Hepatic stellate cell (primary cell): ENCODE data around the gene CPPED1.
A peak's percentile ranks its signal among the peaks of the same experiment; 100 is the strongest.
"Not testable (repeated sequence)": the region's sequence is repeated elsewhere in the genome, so short reads cannot be mapped to it uniquely, and the experiment has no call there.

Experiments used
- DNase-seq: peaks from one replicate; pipeline ENCODE4 v3.0.0; 2011; ENCODE audit warnings: low spot score

CPPED1 gene, protein sequence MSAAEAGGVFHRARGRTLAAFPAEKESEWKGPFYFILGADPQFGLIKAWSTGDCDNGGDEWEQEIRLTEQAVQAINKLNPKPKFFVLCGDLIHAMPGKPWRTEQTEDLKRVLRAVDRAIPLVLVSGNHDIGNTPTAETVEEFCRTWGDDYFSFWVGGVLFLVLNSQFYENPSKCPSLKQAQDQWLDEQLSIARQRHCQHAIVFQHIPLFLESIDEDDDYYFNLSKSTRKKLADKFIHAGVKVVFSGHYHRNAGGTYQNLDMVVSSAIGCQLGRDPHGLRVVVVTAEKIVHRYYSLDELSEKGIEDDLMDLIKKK

DNA sequence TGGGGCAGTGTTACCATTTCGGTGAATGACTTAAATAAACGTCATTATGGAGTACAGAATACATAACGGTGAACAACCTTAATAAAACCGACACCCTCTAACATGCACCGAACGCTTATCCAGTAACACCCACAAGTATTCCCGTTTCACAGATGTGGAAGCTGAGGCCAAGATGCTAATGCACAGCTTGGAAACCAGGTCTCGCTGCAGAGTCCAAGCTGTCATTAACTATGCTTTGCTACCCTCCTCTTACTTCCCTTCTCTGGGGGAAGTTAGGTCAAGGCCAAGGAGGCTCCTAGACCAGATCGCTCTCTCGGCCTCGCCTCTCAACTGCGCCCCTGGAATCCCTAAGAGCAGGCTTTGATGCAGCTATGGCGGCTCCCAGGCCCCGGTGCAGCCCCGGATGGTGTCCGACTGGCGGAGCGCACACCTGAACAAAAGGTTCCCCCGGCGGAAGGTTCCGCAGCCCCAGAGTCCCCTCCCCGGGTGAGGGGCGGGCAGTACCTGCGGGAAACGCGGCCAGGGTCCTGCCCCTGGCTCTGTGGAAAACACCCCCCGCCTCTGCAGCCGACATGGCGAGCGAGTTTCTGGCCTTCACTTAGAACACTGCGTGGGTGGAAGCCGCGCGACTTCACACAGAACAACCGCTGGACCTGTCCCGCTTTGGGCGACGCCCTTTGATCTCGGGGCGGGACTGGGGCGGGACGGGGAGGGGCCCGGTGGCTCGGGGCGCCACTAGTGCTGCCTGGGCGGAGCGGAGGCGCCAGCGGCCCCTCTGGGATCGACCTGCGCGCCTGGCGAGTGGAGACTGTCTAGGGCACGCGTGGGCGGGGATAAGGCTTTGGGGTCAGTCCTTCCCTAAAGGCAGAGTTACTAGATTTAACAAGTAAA, at the start of gene CPPED1:
Gene CPPED1 (minus strand): TSS at position 685 of the 891 bp plus-strand sequence. CDS start 111 bp downstream, at position 574.
- DNase-seq = no peak

DNA sequence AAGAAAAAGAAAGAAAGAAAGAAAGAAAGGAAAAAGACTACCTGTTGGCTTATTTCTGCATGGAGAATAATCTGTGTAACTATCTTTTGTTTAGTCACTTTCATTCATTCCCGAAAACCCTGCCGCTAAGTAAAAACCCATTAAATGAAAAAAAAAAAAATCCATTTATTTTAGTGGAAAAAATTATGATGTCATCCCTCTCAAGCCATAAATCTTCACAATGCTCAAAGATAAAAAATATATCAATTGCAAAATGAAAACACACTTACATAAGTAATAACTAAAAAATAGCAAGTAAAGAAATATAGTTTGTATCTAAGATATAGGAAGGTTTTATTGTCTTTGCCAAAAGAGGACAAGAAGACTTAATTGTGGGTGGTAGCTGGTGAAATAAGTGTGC, 46.5 kb upstream of the CPPED1 start:
- DNase-seq = no peak

DNA sequence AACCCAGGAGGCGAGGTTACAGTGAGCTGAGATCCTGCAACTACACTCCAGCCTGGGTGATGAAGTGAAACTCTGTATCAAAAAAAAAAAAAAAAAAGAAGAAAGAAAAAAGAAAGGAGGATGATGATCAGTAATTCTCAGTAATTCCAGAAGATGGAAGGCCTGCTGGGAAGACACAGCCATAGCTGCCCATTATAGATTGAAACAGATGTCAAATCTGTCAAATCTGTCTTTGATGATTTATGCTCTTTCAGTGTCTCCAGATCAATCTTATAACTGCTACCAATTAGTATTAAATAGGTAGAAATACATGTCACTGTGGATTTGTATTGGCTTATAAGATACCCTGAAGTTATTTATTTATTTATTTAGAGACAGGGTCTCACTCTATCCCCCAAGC, 42.9 kb upstream of the CPPED1 start:
- DNase-seq = no peak

DNA sequence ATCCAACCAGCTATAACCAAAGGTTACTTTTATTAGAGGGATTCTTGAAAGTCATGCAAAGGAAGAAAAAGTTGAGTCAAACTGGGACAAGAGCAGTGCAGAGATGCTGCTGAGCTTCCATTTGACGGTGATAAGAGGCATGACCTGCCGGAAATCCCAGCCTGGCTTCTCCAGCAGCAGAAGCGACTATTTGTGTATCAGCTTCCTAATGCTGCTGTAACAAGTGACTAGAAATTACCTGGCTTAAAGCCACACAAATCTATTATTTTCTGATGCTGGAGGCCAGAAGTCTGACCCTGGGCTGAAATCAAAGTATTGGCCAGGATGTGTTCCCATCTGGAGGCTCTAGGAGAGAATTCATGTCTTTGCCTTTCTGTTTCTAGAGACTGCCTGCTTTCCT, 41.6 kb upstream of the CPPED1 start:
- no peak for DNase-seq

DNA sequence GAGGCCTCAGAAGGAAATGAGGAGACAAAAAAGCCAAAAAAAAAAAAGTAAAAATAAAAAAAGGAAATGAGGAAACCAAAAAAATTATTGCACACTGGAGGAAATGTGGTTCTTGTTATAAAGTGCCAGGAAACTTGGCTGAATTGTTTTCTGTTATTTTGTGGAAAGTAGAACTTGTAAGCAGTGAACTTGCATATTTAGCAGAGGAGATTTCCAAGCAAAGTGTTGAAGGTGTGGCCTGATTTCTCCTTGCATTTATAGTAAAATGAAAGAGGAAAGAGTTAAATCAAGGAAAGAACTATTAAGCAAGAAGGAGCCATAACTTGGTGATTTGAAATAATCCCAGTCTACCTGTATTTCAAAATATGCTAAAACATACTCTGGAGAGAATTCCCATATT, 34.1 kb upstream of the CPPED1 start:
- DNase-seq = no peak

DNA sequence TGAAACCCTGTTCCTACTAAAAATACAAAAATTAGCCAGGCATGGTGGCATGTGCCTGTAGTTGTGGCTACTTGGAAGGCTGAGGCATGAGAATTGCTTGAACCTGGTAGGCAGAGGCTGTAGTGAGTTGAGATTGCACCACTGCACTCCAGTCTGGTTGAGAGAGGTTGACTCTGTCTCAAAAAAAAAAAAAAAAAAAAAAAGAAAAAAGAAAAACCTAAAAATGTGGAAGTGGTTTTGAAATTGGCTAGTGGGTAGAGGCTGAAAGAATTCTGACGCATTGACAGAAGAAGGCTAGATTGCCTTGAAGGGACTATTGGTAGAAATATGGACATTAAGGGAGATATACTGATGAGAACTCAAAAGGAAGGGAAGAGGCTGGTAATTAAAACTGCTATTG, 33.6 kb upstream of the CPPED1 start:
- DNase-seq = no peak

DNA sequence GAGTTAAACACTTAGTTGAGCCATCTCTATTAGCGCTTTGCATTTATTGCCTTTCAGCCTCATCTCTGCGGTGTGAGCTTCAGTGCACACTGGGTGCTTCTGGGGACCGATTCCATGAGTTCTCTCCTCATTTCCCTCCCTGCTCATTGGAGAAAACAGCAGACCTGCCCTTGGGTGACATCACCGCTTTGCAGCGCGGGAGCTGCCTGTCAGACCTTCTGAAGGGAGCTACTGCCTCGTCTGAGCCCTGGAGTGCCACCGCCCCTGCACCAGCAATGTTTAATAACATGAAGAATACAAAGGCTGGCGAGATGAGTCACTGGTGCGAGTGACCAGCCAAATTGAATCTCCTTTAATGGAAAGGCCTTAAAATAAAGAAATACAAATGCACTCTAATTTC, 30.2 kb upstream of the CPPED1 start:
- no peak for DNase-seq

DNA sequence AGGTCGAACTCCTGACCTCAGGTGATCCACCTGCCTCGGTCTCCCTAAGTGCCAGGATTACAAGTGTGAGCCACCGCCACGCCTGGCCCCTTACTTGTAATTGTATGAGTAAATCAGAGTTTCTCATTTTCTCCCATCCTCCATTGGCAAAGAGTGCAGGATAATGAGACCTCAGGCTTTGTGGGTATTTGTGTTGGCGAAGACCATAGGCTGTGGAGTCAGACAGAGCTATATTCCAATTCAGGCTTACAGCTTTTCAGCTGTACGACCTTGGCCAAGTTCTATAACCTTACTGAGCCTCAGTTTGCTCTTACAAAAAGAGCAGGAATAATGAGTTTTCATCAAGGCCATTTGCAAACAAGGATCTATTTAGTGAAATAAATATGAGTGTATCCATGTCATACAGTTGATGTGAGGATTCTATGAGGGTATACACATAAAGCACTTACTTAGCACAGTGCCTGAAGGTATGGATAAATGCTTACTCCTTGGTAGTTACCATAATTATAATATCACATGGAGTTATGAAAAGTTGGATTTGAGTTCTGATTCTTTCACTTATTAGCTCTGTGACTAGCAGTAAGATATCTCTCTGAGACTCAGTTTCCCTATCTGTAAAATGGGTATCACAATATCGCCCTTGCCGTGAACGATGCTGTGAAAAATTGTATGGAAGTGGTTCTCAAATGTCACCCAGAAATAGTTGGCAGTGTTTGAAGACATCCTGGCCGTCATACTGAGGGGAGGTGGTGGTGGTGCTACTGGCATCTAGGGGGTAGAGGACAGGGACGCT, 25.6 kb upstream of the CPPED1 start:
- no peak for DNase-seq

DNA sequence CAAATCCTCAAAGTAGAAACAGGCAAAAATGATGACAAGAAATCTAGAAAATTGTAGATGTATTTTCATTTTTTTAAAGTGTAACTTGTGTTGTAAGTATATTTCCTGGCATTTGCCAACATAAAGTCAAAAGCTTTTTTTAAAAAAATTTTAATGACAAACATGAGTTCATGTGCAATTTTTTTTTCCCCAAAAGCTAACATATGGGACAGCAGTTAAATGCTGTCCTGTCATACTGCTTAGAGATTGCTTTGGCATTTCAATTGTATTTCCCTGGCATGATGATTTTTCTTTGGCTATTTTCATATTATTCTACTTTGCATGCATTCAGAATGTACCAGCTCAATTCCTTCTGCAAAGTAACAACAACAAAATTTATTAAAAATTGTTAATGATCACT, 24.5 kb upstream of the CPPED1 start:
- no peak for DNase-seq

DNA sequence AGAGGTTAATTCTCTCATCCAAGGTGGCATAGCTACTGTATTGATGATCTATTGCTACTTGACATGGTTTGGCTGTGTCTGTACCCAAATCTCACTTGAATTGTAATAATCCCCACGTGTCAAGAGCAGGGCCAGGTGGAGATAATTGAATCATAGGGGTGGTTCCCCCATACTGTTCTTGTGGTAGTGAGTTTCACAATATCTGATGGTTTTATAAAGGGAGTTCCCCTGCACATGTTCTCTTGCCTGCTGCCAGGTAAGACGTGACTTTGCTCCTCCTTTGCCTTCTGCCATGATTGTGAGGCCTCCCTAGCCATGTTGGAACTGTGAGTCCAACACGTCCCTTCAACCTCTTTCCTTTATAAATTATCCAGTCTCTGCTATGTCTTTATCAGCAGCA, 22.9 kb upstream of the CPPED1 start:
- DNase-seq = no peak

DNA sequence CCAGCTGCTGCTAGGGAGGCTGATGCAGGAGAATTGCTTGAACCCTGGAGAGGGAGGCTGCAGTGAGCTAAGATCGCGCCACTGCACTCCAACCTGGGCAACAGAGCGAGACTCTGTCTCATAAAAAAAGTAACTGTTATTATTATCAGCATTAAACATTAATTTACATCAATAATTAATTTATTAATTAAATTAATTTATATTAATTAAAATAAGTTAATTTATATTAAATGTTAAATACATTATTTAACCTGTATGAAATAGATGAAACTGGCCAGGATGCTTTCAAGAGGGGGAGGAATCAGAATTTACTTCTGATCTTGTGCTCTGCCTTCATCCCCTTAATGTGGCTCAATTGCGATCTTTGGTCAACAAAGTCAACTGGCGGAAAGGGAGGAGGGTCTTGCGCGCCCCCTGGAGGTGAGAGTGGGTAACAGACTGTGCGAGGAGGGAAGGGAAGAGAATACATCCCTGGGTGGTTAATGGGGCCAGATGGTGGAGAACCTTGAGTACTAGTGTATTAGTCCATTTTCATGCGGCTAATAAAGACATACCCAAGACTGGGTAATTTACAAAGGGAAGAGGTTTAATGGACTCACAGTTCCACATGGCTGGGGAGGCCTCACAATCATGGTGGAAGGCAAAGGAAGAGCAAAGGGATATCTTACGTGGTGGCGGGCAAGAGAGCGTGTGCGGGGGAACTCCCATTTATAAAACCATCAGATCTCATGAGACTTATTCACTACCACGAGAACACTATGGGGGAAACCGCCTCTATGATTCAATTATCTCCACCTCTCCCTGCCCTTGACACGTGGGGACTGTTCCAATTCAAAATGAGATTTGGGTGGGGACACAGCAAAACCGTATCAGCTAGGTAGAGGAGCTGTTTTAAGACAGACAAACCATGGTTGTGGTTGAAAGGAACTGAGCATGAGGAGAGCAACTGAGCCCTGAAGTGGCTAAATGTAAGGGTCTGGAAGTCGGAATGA, 15.7 kb upstream of the CPPED1 start:
- DNase-seq = peak; percentile 19

DNA sequence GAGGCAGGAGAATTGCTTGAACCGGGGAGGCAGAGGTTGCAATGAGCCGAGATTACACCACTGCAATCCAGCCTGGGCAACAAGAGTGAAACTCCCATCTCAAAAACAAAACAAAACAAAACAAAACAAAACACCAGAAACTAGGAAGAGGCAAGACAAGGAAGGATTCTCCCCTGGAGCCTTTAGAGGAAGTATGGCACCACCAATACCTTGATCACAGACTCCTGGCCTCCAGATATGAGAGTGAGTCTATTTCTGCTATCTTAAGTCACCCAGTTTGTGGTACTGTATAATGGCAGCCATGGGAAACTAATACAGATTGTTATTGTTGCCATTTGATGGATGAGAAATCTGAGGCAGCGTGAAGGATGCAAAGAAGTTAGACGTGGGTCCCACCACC, 14.6 kb upstream of the CPPED1 start:
- DNase-seq = no peak

DNA sequence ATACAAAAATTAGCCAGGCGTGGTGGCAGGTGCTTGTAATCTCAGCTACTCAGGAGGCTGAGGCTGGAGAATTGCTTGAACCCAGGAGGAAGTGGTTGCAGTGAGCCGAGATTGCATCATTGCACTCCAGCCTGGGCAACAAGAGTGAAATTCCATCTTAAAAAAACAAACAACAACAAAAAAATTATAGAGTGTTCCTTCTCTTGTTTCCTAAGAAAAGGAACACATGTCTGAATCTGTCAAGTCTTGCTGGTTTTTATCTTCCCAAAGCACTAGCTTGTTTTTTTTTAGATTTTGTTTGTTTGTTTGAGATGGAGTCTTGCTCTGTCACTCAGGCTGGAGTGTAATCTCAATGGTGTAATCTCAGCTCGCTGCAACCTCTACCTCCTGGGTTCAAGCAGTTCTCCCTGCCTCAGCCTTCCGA, 13.1 kb upstream of the CPPED1 start:
- DNase-seq = not testable (repeated sequence)

DNA sequence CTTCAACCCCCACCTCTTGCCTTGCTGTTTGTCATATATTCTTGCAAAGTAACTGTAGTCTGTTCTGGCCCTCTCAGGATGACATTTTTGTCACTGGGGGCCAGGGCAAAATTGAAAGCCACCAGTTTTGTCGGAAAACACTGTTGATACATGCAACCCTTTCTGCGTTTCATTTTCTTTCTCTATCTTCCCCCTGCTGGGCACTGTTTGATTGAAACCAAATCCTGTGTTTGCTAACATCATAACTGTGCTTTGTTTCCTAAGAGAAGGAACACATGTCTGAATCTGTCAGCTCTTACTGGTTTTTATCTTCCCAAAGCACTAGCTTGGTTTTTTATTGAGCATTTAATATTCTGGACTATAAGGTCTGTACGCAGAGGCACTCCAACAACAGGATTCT, 11.7 kb upstream of the CPPED1 start:
- DNase-seq = no peak

DNA sequence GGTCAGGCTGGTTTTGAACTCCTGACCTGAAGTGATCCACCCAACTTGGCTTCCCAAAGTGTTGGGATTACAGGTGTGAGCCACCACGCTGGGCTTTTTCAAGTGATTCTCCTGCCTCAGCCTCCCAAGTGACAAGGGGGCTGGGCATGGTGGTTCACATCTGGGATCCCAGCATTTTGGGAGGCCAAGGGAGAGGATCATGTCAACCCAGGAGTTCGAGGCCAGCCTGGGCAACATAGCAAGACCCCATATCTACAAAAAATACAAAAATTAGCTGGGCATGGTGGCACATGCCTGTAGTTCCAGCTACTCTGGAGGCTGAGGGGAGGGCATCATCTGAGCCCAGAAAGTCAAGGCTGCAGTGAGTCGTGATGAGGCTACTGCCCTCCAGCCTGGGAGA, 10.0 kb upstream of the CPPED1 start:
- DNase-seq = not testable (repeated sequence)

DNA sequence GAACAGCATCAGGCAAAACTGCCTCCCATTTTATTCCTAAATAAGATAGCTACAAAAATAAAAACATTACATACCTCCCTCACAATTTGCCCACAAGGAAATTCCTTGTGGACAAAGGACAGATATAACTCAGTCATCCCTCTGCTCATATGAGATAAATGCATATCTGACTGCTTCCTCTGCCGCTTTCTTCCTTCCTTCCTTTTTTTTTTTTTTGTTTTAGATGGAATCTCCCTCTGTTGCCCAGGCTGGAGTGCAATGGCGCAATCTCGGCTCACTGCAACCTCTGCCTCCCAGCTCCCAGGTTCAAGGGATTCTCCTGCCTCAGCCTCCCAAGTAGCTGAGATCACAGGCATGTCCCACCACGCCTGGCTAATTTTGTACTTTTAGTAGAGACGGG, 9.6 kb upstream of the CPPED1 start:
- not testable (repeated sequence) for DNase-seq

DNA sequence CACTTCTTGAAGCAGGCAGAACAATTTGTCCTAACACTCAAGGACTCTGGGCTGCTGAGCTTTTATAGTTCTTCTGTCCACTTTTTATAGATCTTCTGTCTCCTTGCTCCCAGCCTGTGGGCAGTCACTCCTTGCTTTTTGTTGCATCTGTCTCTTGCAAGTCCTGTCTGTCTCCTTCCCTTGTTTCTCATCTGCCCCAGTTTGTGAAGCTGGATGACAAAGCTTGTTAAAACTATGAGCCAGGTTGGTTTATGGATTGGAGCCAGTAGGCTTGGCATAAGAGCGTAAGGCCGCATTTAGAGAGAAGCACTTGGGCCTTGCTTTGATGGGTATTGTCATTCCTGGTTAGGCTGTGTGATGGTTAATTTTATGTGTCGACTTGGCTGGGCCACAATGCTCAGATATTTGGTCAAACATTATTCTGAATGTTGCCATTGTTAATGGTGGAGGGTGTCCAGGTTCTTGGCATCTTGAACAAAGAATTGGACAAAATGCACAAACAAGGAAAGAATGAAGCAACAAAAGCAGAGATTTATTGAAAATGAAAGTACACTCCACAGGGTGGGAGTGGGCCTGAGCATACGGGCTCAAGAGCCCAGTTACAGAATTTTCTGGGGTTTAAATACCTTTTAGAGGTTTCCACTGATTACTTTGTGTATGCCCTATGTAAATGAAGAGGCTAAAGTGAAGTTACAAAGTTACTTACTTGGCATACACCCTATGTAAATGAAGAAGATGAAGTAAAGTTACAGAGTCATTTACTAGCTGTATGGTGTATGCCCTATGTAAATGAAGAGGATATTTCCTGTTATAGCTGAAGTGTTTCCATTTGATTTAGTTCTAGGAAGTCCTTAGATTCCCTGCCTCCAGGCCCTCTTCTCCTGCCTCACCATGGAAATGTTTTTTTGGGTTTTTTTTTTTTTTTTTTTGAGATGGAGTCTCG, 8.0 kb upstream of the CPPED1 start:
- no peak for DNase-seq

DNA sequence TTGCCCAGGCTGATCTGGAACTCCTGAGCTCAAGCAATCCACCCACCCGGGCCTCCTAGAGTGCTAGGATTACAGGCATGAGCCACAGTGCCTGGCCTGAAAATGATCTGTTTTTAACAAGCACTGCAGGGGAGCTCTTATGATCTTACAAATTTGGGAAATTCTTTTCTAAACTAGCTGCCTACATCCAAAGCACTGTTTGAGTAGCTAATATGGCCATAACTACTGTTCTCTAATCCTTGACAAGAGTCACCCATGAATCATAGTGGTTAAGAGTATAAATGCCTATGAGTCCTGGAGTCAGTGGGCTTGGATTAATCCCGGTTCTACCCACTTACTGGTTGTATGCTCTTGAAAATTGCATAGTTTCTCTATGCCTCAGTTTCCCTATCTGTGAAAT, 1.4 kb upstream of the CPPED1 start:
- DNase-seq = no peak

DNA sequence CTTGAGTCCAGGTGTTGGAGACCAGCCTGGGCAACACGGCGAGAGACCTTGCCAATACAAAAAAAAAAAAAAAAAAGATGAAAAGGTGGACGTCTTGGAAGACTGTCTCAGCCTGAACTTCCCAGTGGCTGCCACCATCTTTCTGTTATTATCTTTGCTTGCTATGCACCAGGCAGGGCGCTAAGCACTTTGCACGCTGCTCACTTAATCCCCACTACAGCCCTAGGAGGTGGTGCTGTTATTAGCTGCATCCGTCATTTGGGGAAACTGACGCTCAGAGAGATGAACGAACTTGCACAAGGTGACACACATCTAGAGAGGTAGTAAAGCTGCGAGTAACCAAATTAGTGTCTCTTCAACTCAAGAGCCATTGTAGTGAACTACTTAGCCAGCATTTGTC, 708 bp upstream of the CPPED1 start:
- DNase-seq = no peak

DNA sequence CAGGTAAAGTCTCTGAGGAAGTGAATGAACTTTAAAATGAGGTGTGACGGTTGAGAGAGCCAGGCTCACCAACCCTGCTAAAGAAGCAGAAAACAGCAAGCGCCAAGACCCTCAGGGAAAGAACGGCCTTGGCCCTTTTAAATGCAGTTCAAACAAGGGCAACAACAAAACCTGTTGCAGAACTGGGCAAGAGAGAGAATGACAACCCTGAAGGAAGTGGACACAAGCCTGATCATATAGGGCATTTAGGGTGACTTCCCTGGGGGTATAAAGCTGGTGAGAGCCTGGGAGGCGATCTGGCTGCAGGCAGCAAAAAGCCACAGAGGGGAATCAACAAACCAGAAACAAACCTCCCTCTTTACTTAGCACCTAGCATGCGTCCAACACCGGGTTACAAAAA, 1.0 kb downstream of the CPPED1 start:
- DNase-seq = no peak
